ENCODE results near the gene TPRN.

The TPRN gene

GRCh38 chr9:137234055-137234697, 33.6 kb upstream of the TPRN start:
- peaks cover 35% of the 10 kb centered on the region for H3K4me1 ChIP-seq (ENCODE audit: insufficient read depth, low read length)
- no peak overlapping the region for H3K4me3 ChIP-seq (ENCODE audit: low read depth in 1 of 2, low read length in 2 of 2)
- H3K9ac ChIP-seq (ENCODE audit: low read length) = no peak overlapping the region
- peaks cover 5% of the 10 kb centered on the region for H3K36me3 ChIP-seq (ENCODE audit: insufficient read depth, low read length)
- peaks cover 4 to 52% of the 10 kb centered on the region in 2 donors for H3K27me3 ChIP-seq (ENCODE audit: control insufficient read depth in 1 of 2, insufficient read depth in 2 of 2, low read length in 2 of 2)
- H3K9me3 ChIP-seq (ENCODE audit: low read length) = no peaks in the 10 kb centered on the region
- H3K27ac ChIP-seq (ENCODE audit: low read depth, low read length) = no peak overlapping the region

DNA sequence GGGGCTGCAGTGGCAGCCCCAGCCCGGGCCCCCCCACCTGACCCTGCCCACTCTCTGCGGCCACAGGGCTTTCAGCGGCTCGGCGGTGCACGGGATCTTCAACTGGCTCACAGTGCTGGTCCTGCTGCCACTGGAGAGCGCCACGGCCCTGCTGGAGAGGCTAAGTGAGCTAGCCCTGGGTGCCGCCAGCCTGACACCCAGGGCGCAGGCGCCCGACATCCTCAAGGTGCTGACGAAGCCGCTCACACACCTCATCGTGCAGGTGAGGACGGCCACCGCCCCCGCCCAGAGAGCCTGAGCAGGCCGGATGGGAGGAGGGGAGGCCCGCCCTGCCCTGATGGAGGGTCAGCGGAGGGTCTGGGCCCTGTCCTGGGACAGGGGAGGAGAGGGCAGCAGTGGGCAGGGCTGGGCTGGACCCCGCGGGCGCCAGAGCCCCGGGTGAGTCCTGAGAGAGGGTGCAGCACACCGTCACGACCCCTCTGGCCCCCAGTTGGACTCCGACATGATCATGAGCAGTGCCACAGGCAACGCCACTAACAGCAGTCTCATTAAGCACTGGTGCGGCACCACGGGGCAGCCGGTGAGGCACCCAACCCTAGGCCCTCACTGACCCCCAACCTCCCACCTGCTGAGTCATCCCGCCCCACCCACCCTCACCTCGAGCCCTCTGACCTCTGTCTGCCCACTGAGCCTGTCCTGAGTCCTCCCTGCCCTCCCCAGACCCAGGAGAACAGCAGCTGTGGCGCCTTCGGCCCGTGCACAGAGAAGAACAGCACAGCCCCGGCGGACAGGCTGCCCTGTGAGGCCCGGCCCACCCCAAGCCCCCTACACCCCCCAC, 32.8 kb upstream of the TPRN start:
- Histone ChIP-seq H3K4me3 (ENCODE audit: low read depth in 1 of 2, low read length in 2 of 2) (no peak overlapping the region), H3K9ac (ENCODE audit: low read length) (no peak overlapping the region), H3K27me3 (ENCODE audit: control insufficient read depth in 1 of 2, insufficient read depth in 2 of 2, low read length in 2 of 2) (peaks cover 4 to 60% of the 10 kb centered on the region in 2 donors), H3K27ac (ENCODE audit: low read depth, low read length) (no peak overlapping the region), H3K9me3 (ENCODE audit: low read length) (no peaks in the 10 kb centered on the region), H3K4me1 (ENCODE audit: insufficient read depth, low read length) (peaks cover 27% of the 10 kb centered on the region), H3K36me3 (ENCODE audit: insufficient read depth, low read length) (no peaks in the 10 kb centered on the region)

DNA sequence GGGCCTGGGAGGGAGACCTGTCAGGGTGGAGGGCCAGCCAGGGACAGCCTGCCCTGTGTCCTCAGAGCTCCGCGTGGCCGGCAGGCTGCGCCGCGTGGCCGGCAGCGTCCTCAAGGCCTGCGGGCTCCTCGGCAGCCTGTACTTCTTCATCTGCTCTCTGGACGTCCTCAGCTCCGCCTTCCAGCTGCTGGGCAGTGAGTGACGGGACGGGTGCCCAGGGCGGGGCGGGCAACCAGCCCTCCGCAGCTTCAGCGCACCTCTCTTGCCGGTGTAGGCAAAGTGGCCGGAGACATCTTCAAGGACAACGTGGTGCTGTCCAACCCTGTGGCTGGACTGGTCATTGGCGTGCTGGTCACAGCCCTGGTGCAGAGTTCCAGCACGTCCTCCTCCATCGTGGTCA, 32.0 kb upstream of the TPRN start:
- Histone ChIP-seq H3K4me1 (ENCODE audit: insufficient read depth, low read length) (peaks cover 19% of the 10 kb centered on the region), H3K36me3 (ENCODE audit: insufficient read depth, low read length) (no peaks in the 10 kb centered on the region), H3K9me3 (ENCODE audit: low read length) (no peaks in the 10 kb centered on the region), H3K27ac (ENCODE audit: low read depth, low read length) (no peak overlapping the region), H3K27me3 (ENCODE audit: control insufficient read depth in 1 of 2, insufficient read depth in 2 of 2, low read length in 2 of 2) (peaks cover 4 to 65% of the 10 kb centered on the region in 2 donors), H3K4me3 (ENCODE audit: low read depth in 1 of 2, low read length in 2 of 2) (no peak overlapping the region), H3K9ac (ENCODE audit: low read length) (no peak overlapping the region)

DNA sequence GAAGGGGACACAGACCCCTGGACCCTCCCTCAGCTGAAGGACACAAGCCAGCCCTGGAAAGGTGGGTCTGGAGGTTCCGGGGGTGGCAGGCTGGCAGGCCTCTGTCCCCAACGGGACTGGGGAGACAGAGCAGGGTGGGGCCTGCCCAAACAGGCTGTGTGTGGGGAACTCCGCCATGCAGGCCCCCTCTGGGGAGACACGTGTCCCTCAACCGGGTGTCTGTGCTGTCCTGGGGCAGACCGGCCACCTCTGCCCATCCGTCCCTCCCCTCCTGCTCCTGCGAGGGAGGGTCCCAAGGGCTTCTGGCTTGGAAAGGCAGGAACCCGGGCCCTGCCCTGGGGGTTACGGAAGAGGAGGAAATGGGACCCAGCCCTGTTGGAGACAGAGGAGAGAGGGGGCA, 31.6 kb upstream of the TPRN start:
- no peak overlapping the region for H3K9ac ChIP-seq (ENCODE audit: low read length)
- peaks cover 4 to 70% of the 10 kb centered on the region in 2 donors for H3K27me3 ChIP-seq (ENCODE audit: control insufficient read depth in 1 of 2, insufficient read depth in 2 of 2, low read length in 2 of 2)
- H3K27ac ChIP-seq (ENCODE audit: low read depth, low read length) = no peak overlapping the region
- no peak overlapping the region for H3K4me3 ChIP-seq (ENCODE audit: low read depth in 1 of 2, low read length in 2 of 2)
- peaks cover 18% of the 10 kb centered on the region for H3K4me1 ChIP-seq (ENCODE audit: insufficient read depth, low read length)
- no peaks in the 10 kb centered on the region for H3K36me3 ChIP-seq (ENCODE audit: insufficient read depth, low read length)
- no peaks in the 10 kb centered on the region for H3K9me3 ChIP-seq (ENCODE audit: low read length)

- H3K9ac ChIP-seq (ENCODE audit: low read length) = no peak overlapping the region
- no peaks in the 10 kb centered on the region for H3K9me3 ChIP-seq (ENCODE audit: low read length)
- H3K27ac ChIP-seq (ENCODE audit: low read depth, low read length) = no peak overlapping the region
- H3K4me3 ChIP-seq (ENCODE audit: low read depth in 1 of 2, low read length in 2 of 2) = no peak overlapping the region
- H3K36me3 ChIP-seq (ENCODE audit: insufficient read depth, low read length) = no peaks in the 10 kb centered on the region
- peaks cover 4 to 74% of the 10 kb centered on the region in 2 donors for H3K27me3 ChIP-seq (ENCODE audit: control insufficient read depth in 1 of 2, insufficient read depth in 2 of 2, low read length in 2 of 2)
- H3K4me1 ChIP-seq (ENCODE audit: insufficient read depth, low read length) = peaks cover 13% of the 10 kb centered on the region
Observed at GRCh38 chr9:137231372-137232039, 31.0 kb upstream of the TPRN start.

DNA sequence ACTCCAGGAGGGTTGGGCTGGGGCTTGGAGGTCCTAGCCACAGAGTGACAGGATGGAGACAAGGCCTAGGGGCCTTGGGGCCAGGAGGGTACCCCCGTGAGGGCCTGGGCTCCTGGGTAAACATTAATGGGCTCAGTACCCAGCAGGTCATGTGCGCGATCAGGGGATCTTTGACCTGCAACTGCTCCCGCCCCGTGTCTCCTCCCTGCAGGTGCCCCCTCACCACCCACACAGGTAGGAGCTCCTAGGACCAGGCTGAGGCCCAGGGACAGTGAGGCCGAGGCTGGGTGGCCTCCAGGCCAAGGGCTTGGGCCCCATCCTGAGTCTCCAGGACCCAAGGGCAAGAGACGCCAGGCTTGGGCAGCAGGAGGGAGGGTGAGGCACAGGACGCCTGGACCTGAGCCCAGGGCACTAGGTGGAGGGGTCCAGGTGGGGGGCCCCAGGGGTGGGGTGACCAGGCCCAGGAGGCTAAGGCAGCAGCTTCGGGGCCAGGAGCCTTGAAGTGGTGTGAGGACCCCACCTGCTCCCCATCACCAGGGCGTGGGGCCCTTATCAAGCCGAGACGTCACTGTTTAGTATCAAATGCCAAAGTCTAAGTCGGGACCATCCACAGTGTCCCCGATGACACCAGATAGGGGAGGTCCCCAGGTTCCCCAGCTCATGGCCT, 30.3 kb upstream of the TPRN start, which contains the start of gene SLC34A3:
TSS of gene SLC34A3 (plus strand) at position 197 of the 667 bp plus-strand sequence. CDS start 802 bp downstream, outside the sequence.
- Histone ChIP-seq H3K27ac (ENCODE audit: low read depth, low read length) (no peak within 1 kb of the TSS), H3K36me3 (ENCODE audit: insufficient read depth, low read length) (no peaks in the 10 kb centered on the region), H3K4me3 (ENCODE audit: low read depth in 1 of 2, low read length in 2 of 2) (no peak within 1 kb of the TSS), H3K27me3 (ENCODE audit: control insufficient read depth in 1 of 2, insufficient read depth in 2 of 2, low read length in 2 of 2) (peaks cover 4 to 72% of the 10 kb centered on the region in 2 donors), H3K9ac (ENCODE audit: low read length) (no peak within 1 kb of the TSS), H3K4me1 (ENCODE audit: insufficient read depth, low read length) (peaks cover 6% of the 10 kb centered on the region), H3K9me3 (ENCODE audit: low read length) (no peaks in the 10 kb centered on the region)

DNA sequence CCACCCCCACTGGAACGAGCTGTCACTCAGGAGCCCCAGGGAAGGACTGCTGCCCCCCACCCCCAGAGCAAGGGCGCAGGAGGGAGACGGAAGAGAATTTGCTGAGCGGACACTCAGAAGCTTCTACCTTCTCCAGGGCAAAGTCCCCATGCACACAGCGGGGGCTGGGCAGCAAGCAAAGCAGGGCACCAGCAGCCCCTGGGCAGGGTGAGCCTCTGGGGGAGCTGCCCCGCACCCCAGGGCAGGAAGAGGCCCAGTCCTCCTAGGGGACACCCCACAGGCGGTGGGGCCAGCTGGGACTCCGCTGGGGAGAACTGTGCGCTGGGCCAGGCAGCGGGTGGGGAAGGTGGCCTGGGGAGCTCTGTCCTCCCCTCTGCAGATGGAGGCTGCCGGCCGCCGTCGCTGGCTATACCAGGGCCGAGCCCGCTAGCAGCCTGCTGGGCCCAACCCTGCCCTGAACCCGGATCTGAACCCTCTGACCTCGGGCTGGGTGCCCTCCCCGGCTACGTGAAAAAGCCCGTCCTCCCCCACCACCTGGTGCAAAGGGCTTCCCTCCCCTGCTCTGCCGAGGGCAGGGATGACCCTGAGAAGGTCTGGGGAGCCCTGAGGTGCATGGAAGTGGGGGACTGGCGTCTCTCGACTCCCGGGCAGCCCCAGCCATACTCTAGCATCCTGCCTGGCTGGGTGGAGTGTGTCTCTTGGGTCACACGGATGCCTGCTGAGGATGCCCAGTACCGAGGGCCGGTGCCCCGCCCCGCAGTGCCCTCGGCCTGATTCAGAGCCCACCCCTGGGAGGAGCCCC, 29.6 kb upstream of the TPRN start:
- Histone ChIP-seq H3K4me1 (ENCODE audit: insufficient read depth, low read length) (no peaks in the 10 kb centered on the region), H3K27me3 (ENCODE audit: control insufficient read depth in 1 of 2, insufficient read depth in 2 of 2, low read length in 2 of 2) (peaks cover 4 to 65% of the 10 kb centered on the region in 2 donors), H3K27ac (ENCODE audit: low read depth, low read length) (no peak overlapping the region), H3K4me3 (ENCODE audit: low read depth in 1 of 2, low read length in 2 of 2) (no peak overlapping the region), H3K9me3 (ENCODE audit: low read length) (no peaks in the 10 kb centered on the region), H3K9ac (ENCODE audit: low read length) (no peak overlapping the region), H3K36me3 (ENCODE audit: insufficient read depth, low read length) (no peaks in the 10 kb centered on the region)

DNA sequence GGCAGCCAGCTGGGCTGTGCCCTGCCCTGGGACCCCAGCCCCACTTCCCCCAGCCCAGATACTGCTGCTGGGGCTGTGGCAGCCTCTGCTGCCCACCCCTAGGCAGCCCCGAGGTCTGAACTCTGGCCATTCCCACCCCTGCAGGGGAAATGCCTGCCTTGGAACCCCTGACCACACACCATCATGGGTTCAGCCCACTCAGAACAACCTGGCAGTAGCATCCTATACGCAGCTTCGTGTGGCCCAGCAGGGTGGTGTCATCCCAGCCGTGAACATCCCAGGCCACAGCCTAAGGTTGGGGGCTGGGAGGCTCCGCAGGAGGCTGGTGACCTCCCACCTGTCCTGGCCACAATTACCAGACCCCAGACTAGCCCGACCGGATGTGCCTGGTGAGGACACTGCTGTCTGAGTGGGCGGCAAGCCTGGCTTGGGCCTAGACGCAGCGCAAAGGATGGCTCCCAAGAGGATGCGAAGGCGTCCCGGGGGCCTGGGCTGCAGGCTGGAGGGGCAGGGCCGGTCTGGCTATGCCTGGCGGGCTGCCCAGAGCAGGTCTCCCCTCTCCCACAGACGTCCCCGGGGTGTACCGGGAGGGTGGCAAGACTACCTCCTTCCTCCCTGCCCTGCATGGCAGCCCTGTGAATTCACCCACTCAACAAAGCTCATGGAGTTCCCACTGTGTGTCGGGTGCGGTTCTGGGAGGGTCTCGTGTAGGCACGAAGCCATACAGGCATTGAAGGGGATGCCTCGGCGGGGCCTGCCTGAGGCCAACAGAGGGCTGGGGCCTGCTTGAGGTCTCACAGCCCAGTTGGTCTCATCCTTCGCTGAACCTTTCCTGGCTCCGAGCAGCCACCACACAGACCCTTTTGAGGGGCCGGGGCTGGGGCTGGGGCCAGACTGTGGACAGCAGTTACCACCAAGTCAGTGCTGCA, 28.7 kb upstream of the TPRN start:
- Histone ChIP-seq H3K4me3 (ENCODE audit: low read depth in 1 of 2, low read length in 2 of 2) (no peak overlapping the region), H3K4me1 (ENCODE audit: insufficient read depth, low read length) (peaks cover under 1% of the 10 kb centered on the region), H3K27me3 (ENCODE audit: control insufficient read depth in 1 of 2, insufficient read depth in 2 of 2, low read length in 2 of 2) (peaks cover 4 to 64% of the 10 kb centered on the region in 2 donors), H3K9me3 (ENCODE audit: low read length) (no peaks in the 10 kb centered on the region), H3K9ac (ENCODE audit: low read length) (no peak overlapping the region), H3K36me3 (ENCODE audit: insufficient read depth, low read length) (no peaks in the 10 kb centered on the region), H3K27ac (ENCODE audit: low read depth, low read length) (no peak overlapping the region)

DNA sequence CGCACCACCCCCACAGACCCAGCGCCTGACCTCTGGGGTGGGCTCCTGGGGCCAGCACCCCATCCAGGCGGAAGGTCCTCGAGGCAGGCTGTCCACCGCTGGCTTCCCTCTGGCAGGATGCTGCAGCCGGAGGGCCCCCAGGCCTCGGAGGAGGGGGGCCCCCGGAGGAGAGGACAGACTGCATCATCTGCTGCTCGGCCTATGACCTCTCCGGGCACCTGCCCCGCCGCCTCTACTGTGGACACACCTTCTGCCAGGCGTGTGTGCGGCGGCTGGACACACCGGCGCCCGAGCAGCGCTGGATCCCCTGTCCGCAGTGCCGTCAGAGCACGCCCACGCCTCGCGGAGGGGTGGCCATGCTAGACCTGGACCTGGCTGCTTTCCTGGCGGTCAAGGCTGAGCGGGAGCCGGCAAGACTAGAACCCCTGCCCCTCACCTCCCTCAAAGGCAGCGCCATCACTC, 28.0 kb upstream of the TPRN start:
- H3K27me3 ChIP-seq (ENCODE audit: control insufficient read depth in 1 of 2, insufficient read depth in 2 of 2, low read length in 2 of 2) = peaks cover 4 to 64% of the 10 kb centered on the region in 2 donors
- no peak overlapping the region for H3K4me3 ChIP-seq (ENCODE audit: low read depth in 1 of 2, low read length in 2 of 2)
- H3K4me1 ChIP-seq (ENCODE audit: insufficient read depth, low read length) = peaks cover 5% of the 10 kb centered on the region
- no peaks in the 10 kb centered on the region for H3K36me3 ChIP-seq (ENCODE audit: insufficient read depth, low read length)
- no peaks in the 10 kb centered on the region for H3K9me3 ChIP-seq (ENCODE audit: low read length)
- no peak overlapping the region for H3K27ac ChIP-seq (ENCODE audit: low read depth, low read length)
- no peak overlapping the region for H3K9ac ChIP-seq (ENCODE audit: low read length)

Measured in muscle layer of colon (tissue), 2 donors.